22Rv1 (cell line): Measurements from ENCODE around the gene BPIFB4.

Experiments used
- CTCF ChIP-seq: fragments of 450-650 bp; IDR thresholded peaks from 2 replicates; pipeline ENCODE4 v1.5.1; 2017; ENCODE audit warnings: mild to moderate bottlenecking
- ZFX ChIP-seq: fragments of 450-650 bp; IDR thresholded peaks from 2 replicates; pipeline ENCODE4 v1.6.1; 2017; ENCODE audit warnings: antibody characterized with exemption, borderline replicate concordance

GRCh38 chr20:33110147-33110825 is 30.8 kb downstream of the BPIFB4 start:
- TF ChIP-seq CTCF (no peak), ZFX (no peak)
